IMR-90 (cell line): ENCODE data around the gene CDK15. TPM values are rescaled to one million over a fixed set of nuclear protein-coding genes. Genes with fewer than 3 reads are reported as not detected.
A peak's percentile ranks its signal among the peaks of the same experiment; 100 is the strongest.

Experiments used
- ATAC-seq: fragments of 200-7000 bp; cut with Tn5 transposase; 2 replicates; pipeline ENCODE4 v1.9.1; 2020; ENCODE audit warnings: low read depth, mild to moderate bottlenecking, moderate library complexity
- BruUV-seq: library from RNA; stranded (reverse); fragments of 400-500 nt; replicated peaks from 2 replicates; lab custom pipeline; 2021; lab: Mats Ljungman, UMichigan
- CTCF ChIA-PET: fragments of 300-600 bp; formaldehyde crosslinking; extraction: SDS; loops from one replicate; lab custom pipeline; 2021; ENCODE audit warnings: antibody characterized with exemption; lab: Yijun Ruan, JAX
- POLR2A ChIA-PET: fragments of 300-600 bp; sonication (Branson Sonifier 250); formaldehyde crosslinking; loops from one replicate; lab custom pipeline; 2022; ENCODE audit warnings: antibody characterized with exemption; ENCODE audit not compliant: unreplicated experiment; lab: Charles Lee
- DNase-seq: peaks from one replicate; pipeline ENCODE4 v3.0.0; 2013
- H2AFZ ChIP-seq: replicated peaks from 2 replicates; pipeline ENCODE3; 2013; ENCODE audit warnings: low read length, mild to moderate bottlenecking; ENCODE audit not compliant: poor library complexity
- H2AK5ac ChIP-seq: 2 replicates; pipeline ENCODE4 v1.6.1; 2013; ENCODE audit warnings: low read depth, low read length, inconsistent platforms
- H2AK9ac ChIP-seq: replicated peaks from 2 replicates; pipeline ENCODE3; 2013; ENCODE audit warnings: mild to moderate bottlenecking, low read depth, low read length, moderate library complexity; ENCODE audit not compliant: poor library complexity
- H2BK120ac ChIP-seq: 2 replicates; pipeline ENCODE4 v1.6.1; 2013; ENCODE audit warnings: low read depth, low read length, inconsistent platforms
- H2BK15ac ChIP-seq: 3 replicates; pipeline ENCODE4 v1.6.1; 2013; ENCODE audit warnings: low read depth, low read length, inconsistent platforms
- H2BK20ac ChIP-seq: 2 replicates; pipeline ENCODE4 v1.6.1; 2013; ENCODE audit warnings: low read depth, mild to moderate bottlenecking, inconsistent platforms, low read length, moderate library complexity
- H2BK5ac ChIP-seq: 2 replicates; pipeline ENCODE4 v1.6.1; 2013; ENCODE audit warnings: mild to moderate bottlenecking, low read depth, low read length, inconsistent platforms; ENCODE audit not compliant: poor library complexity, severe bottlenecking
- H3K14ac ChIP-seq: replicated peaks from 2 replicates; pipeline ENCODE4 v1.6.1; 2013; ENCODE audit warnings: low read depth, low read length, inconsistent platforms
- H3K18ac ChIP-seq: 2 replicates; pipeline ENCODE4 v1.6.1; 2013; ENCODE audit warnings: low read depth, low read length, control low read depth
- H3K23ac ChIP-seq: 2 replicates; pipeline ENCODE4 v1.6.1; 2013; ENCODE audit warnings: low read depth, low read length, inconsistent platforms
- H3K27ac ChIP-seq: 2 replicates; pipeline ENCODE4 v1.5.1; 2013; ENCODE audit warnings: mild to moderate bottlenecking, control low read depth, low read length; ENCODE audit not compliant: insufficient read depth
- H3K27me3 ChIP-seq: 2 replicates; pipeline ENCODE4 v1.6.1; 2013; ENCODE audit warnings: low read length; ENCODE audit not compliant: control insufficient read depth, insufficient read depth
- H3K36me3 ChIP-seq: 2 replicates; pipeline ENCODE4 v1.6.1; 2013; ENCODE audit warnings: low read length, mixed read lengths; ENCODE audit not compliant: control insufficient read depth, insufficient read depth
- H3K4ac ChIP-seq: 2 replicates; pipeline ENCODE4 v1.6.1; 2013; ENCODE audit warnings: low read depth, low read length, inconsistent platforms
- H3K4me1 ChIP-seq: 2 replicates; pipeline ENCODE4 v1.6.1; 2013; ENCODE audit warnings: low read length, mixed read lengths; ENCODE audit not compliant: control insufficient read depth, insufficient read depth
- H3K4me2 ChIP-seq: 2 replicates; pipeline ENCODE4 v1.6.1; 2013; ENCODE audit warnings: low read depth, mild to moderate bottlenecking, control low read depth, low read length, moderate library complexity
- H3K4me3 ChIP-seq: 2 replicates; pipeline ENCODE4 v1.5.1; 2013; ENCODE audit warnings: low read depth, mild to moderate bottlenecking, control low read depth, low read length, moderate library complexity; ENCODE audit not compliant: insufficient read depth
- H3K56ac ChIP-seq: 2 replicates; pipeline ENCODE4 v1.6.1; 2013; ENCODE audit warnings: low read length, inconsistent platforms; ENCODE audit not compliant: insufficient read depth; ENCODE audit errors: extremely low read depth
- H3K79me1 ChIP-seq, 2 experiments: 2 replicates each; pipeline ENCODE4 v1.6.1; 2013; ENCODE audit warnings: low read length in 2 of 2, inconsistent platforms in 1 of 2, low read depth in 1 of 2
- H3K9ac ChIP-seq: 2 replicates; pipeline ENCODE4 v1.6.1; 2013; ENCODE audit warnings: low read depth, low read length, control low read depth
- H3K9me1 ChIP-seq: 2 replicates; pipeline ENCODE4 v1.6.1; 2013; ENCODE audit warnings: low read length, inconsistent platforms; ENCODE audit not compliant: insufficient read depth
- H3K9me3 ChIP-seq: 2 replicates; pipeline ENCODE4 v1.6.1; 2013; ENCODE audit warnings: low read length; ENCODE audit not compliant: control insufficient read depth, insufficient read depth
- H4K20me1 ChIP-seq: 2 replicates; pipeline ENCODE4 v1.6.1; 2013; ENCODE audit warnings: low read length, inconsistent platforms; ENCODE audit not compliant: insufficient read depth
- H4K5ac ChIP-seq: 2 replicates; pipeline ENCODE4 v1.6.1; 2013; ENCODE audit warnings: mild to moderate bottlenecking, low read depth, low read length, control low read depth
- H4K8ac ChIP-seq, 2 experiments: 2 replicates each; pipeline ENCODE4 v1.6.1; 2013; ENCODE audit warnings: low read depth in 2 of 2, low read length in 2 of 2, control low read depth in 1 of 2, inconsistent platforms in 1 of 2
- H4K91ac ChIP-seq: 2 replicates; pipeline ENCODE4 v1.6.1; 2013; ENCODE audit warnings: low read depth, low read length, inconsistent platforms; ENCODE audit not compliant: insufficient read depth
- CTCF ChIP-seq: conservative IDR thresholded peaks from 2 replicates; pipeline ENCODE4 v1.5.1; 2012; ENCODE audit warnings: mild to moderate bottlenecking, low read depth, low read length, improper control_type of control experiment
- RCOR1 ChIP-seq: IDR thresholded peaks from 2 replicates; pipeline ENCODE4 v1.6.1; 2012; ENCODE audit warnings: mild to moderate bottlenecking, low read length, improper control_type of control experiment; ENCODE audit not compliant: insufficient replicate concordance
- WGBS, 2 experiments: methylation state at CpG; one replicate each; pipeline versions ENCODE4 v1.1.5 to v1.1.7; 2013; ENCODE audit warnings: missing lambda C conversion rate in 2 of 2; ENCODE audit not compliant: insufficient read length in 1 of 2; ENCODE audit errors: extremely low coverage in 2 of 2; 5-methylcytosine and 5-hydroxymethylcytosine counted together
- dilution Hi-C: fragments of 300-500 bp; cut with HindIII; formaldehyde crosslinking; loops from one replicate; pipeline ENCODE4 v1.14.3; 2018; ENCODE audit warnings: low sequenced_read_pairs; ENCODE audit not compliant: unreplicated experiment
- in situ Hi-C: fragments of 300-500 bp; cut with MboI; formaldehyde crosslinking; loops from 3 replicates; pipeline ENCODE4 v1.14.3; 2019; ENCODE audit warnings: low sequenced_read_pairs, inconsistent platforms, mixed read lengths
- intact Hi-C: fragments of 100-400 bp; cut with micrococcal nuclease; formaldehyde crosslinking; loops from 2 replicates; pipeline ENCODE4 v1.10.0; 2022
- polyA plus RNA-seq, 3 experiments: library from polyadenylated mRNA; depleted of rRNA; stranded (reverse); fragments of >200 nt; gene quantifications; 2 replicates each; pipeline ENCODE4 v1.2.3, GENCODE V29; 2012; ENCODE audit warnings: low replicate concordance in 1 of 3
- total RNA-seq: library from RNA; depleted of rRNA; stranded (reverse); fragments of >200 nt; gene quantifications from 2 replicates; pipeline ENCODE4 v1.2.3, GENCODE V29; 2012

CDK15 gene
- total and polyA plus RNA-seq, 2 of the 4 experiments (the other 2 are of a cell fraction): 16.1 to 33.0 TPM

- peak overlapping the region; percentile 4 to 71; a peak in 2 of 4 replicates for H4K8ac ChIP-seq
- no peak overlapping the region for H3K27ac ChIP-seq
- H3K4me2 ChIP-seq: peak overlapping the region; percentile 17; the same call in 1 of the 2 replicates
- no peak overlapping the region for H3K4me3 ChIP-seq
- peak overlapping the region; percentile 47; the same call in 1 of the 2 replicates for H3K18ac ChIP-seq
- intact Hi-C loops: no loop called here
- H2AK5ac ChIP-seq: 0 out of 2 replicates have a peak overlapping the region, but pooled peaks have one; percentile 13
- TF ChIP-seq RCOR1 (no peak), CTCF (no peak)
- H2AFZ ChIP-seq: no peak overlapping the region
- H2BK120ac ChIP-seq: peak overlapping the region; percentile 60
- no peaks in the 10 kb centered on the region for H4K20me1 ChIP-seq
- H3K9me1 ChIP-seq: no peaks in the 10 kb centered on the region
- no TSS peak for BruUV-seq
- in situ Hi-C loops: no loop called here
- peaks cover 5% of the 10 kb centered on the region for H3K9me3 ChIP-seq
- dilution Hi-C loops: no loop called here
- peak overlapping the region; percentile 60 for H2BK5ac ChIP-seq
- H3K4me1 ChIP-seq: peaks cover 5% of the 10 kb centered on the region
- 0 out of 2 replicates have a peak overlapping the region, but pooled peaks have one; percentile 46 for H2BK20ac ChIP-seq
- peak overlapping the region; percentile 21; the same call in 1 of the 2 replicates for H3K23ac ChIP-seq
- peak overlapping the region; percentile 24; the same call in 1 of the 2 replicates for H4K91ac ChIP-seq
- H3K4ac ChIP-seq: peak overlapping the region; percentile 28
- no peaks in the 10 kb centered on the region; the same call in 1 of the 2 replicates for H3K36me3 ChIP-seq
- peak overlapping the region; percentile 17; the same call in 1 of the 2 replicates for H3K56ac ChIP-seq
- H4K5ac ChIP-seq: peak overlapping the region; percentile 59; the same call in 1 of the 2 replicates
- peaks cover 0 to 7% of the 10 kb centered on the region in 2 experiments; a peak in 1 of 4 replicates for H3K79me1 ChIP-seq
- no CpG with 5 or more reads among the region's 2 CpGs for WGBS, 2 experiments
- no peak overlapping the region for H2AK9ac ChIP-seq
- ChIA-PET POLR2A (no interaction called here), CTCF (no interaction called here)
- H3K14ac ChIP-seq: peak overlapping the region; percentile 12
- DNase-seq (no peak), ATAC-seq (no peak)
- H3K27me3 ChIP-seq: no peaks in the 10 kb centered on the region
- H2BK15ac ChIP-seq: peak overlapping the region; percentile 74; the same call in 1 of the 3 replicates
- H3K9ac ChIP-seq: no peak overlapping the region
Observed at GRCh38 chr2:201837391-201837790, 31.1 kb downstream of the CDK15 start.
